ENCODE data around the gene TFAP2A. TPM values are rescaled to one million over a fixed set of nuclear protein-coding genes. Genes with fewer than 3 reads are reported as not detected.

The TFAP2A gene
- total RNA-seq, 2 donors from 2014 or later: 0.27 to 0.99 TPM

DNA sequence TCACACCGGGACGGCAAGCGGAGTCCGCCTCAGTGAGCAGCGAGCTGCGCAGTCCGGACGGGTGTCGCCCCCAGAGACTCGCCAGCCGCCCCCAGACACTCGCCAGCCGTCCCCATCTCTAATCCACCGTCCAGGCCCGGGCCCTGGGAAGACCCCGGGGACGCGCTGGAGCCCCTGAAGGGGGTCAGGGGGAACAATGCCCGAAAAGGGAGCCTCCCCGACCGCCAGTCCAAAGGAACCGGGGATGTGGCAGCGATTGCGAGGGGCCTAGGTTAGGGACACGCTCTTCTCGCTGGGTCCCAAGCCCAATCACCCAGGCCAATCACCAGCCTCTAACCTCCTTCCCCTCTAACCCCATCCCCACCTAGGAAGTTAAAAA lies 33.1 kb downstream of the TFAP2A start:
- no peaks in the 10 kb centered on the region for H3K9me3 ChIP-seq
- H3K9ac ChIP-seq (ENCODE audit: low read depth in 2 of 2, low read length in 2 of 2): no peak overlapping the region
- no peak for DNase-seq
- TF ChIP-seq, protein P1, sequence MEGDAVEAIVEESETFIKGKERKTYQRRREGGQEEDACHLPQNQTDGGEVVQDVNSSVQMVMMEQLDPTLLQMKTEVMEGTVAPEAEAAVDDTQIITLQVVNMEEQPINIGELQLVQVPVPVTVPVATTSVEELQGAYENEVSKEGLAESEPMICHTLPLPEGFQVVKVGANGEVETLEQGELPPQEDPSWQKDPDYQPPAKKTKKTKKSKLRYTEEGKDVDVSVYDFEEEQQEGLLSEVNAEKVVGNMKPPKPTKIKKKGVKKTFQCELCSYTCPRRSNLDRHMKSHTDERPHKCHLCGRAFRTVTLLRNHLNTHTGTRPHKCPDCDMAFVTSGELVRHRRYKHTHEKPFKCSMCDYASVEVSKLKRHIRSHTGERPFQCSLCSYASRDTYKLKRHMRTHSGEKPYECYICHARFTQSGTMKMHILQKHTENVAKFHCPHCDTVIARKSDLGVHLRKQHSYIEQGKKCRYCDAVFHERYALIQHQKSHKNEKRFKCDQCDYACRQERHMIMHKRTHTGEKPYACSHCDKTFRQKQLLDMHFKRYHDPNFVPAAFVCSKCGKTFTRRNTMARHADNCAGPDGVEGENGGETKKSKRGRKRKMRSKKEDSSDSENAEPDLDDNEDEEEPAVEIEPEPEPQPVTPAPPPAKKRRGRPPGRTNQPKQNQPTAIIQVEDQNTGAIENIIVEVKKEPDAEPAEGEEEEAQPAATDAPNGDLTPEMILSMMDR (IDR thresholded peaks at IDR 0.05): no peak
- H3K4me1 ChIP-seq: no peaks in the 10 kb centered on the region
- intact Hi-C loops (cut with DNase I): no loop called here
- peaks cover 64% of the 10 kb centered on the region for H3K27me3 ChIP-seq
- no peaks in the 10 kb centered on the region for H3K36me3 ChIP-seq
- no peak overlapping the region for H3K27ac ChIP-seq
- H3K4me3 ChIP-seq: no peak overlapping the region

DNA sequence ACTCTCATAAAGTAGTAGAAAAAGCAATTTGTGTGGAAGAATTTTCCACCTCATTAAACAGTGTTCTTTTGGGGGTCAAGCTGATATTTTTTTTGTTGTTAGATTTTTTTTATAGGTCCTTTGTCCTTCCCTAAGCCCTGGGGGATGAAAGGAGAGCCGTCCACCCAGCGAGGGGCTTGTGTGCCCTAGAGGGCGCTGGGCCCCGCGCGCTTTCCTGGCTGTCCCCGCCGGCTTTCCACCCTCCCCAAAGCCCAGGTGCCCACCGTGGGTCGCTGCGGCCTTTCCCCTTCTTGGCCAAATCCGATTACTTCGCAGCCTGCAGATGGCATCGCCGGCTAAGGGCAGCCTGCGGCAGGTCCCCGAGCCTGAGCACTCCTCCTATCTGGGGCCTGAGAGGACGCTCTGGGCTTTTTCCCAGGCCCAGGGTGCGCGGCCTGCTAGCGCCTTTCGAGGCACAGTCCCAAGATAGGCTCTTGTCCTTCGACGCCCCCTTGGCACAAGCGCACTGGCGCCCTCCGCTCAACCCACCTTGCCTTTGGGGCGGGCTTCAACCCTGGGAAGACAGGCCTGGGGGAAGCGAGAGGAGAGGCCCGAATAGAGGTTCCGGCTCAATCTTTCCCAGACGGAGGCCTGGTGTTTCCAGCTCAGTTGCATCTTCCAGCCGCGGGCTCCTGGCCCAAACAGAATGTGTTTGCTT lies 33.6 kb downstream of the TFAP2A start:
- no peaks in the 10 kb centered on the region for H3K4me1 ChIP-seq
- H3K9ac ChIP-seq (ENCODE audit: low read depth in 2 of 2, low read length in 2 of 2): no peak overlapping the region
- intact Hi-C loops (cut with DNase I): no loop called here
- TF ChIP-seq, protein P1 (IDR thresholded peaks at IDR 0.05): no peak
- H3K9me3 ChIP-seq: no peaks in the 10 kb centered on the region
- no peak overlapping the region for H3K4me3 ChIP-seq
- peaks cover 59% of the 10 kb centered on the region for H3K27me3 ChIP-seq
- H3K36me3 ChIP-seq: no peaks in the 10 kb centered on the region
- no peak overlapping the region for H3K27ac ChIP-seq
- DNase-seq: no peak

DNA sequence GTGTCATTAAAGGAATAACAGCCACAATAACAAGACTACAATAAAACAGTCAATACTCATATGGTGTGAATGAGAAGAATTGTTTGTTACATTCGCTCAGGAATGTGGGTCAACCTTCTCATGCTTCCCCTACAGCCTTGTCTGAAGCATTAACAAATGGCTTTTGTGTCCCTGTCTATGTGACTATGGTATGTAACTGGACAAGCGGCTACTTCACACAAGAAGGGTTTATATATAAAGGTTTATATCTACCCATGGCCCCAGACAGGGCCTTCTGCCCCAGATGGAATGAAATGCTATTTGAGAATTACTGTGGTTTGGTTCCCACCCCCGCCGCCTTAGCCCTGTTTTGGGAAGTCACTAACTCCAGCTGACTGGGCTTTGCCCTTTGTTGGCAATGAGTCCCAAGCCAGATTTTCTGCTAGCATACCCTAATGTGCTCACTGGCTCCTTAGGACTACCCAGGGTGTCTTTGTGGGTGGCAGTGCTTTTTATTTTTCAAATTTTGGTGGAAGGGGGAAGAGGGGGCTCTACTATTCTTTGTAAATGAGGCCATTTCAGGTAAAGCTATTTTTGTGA lies 39.4 kb downstream of the TFAP2A start:
- H3K9me3 ChIP-seq: no peaks in the 10 kb centered on the region
- no peak overlapping the region for H3K9ac ChIP-seq (ENCODE audit: low read depth in 2 of 2, low read length in 2 of 2)
- DNase-seq: no peak
- no peaks in the 10 kb centered on the region for H3K36me3 ChIP-seq
- no peak overlapping the region for H3K27ac ChIP-seq
- no peak overlapping the region for H3K4me3 ChIP-seq
- intact Hi-C loops (cut with DNase I): no loop called here
- peaks cover 1% of the 10 kb centered on the region for H3K27me3 ChIP-seq
- TF ChIP-seq, protein P1 (IDR thresholded peaks at IDR 0.05): no peak
- H3K4me1 ChIP-seq: no peaks in the 10 kb centered on the region

DNA sequence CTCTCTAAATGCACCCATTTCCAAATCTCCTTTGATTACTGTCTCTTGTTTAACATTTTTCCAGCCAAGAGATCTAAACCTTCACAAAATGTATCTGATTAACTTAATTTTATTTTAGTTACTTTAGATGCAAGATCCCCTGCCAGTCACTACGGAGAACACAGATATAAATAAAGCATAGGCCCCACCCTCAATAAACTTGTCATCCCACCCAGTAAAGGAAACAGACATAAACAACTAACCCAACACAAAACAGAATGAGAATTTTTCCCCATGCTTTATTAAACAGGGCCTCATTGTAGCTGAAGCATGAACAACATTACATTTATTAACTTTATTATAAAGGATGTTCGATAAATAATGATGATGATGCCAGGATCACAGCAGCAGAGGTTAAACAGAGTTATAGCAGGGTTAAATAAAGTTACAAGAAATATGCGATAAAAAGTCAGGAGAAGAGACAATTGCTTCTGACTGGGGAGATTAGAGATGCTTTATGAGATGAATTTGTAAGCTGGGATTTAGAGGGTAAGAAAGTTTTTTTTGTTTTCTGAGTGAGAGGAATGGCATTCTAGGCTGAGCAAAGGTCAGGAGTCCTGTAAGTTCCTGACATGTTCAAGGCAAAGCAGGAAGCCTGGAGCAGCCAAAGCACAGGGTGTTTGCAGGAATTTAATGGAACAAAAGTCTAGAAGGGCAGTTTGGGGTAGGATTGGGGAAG lies 41.1 kb downstream of the TFAP2A start:
- Histone ChIP-seq H3K27ac (no peak overlapping the region), H3K27me3 (no peaks in the 10 kb centered on the region), H3K4me1 (no peaks in the 10 kb centered on the region), H3K36me3 (no peaks in the 10 kb centered on the region), H3K4me3 (no peak overlapping the region), H3K9me3 (no peaks in the 10 kb centered on the region), H3K9ac (ENCODE audit: low read depth in 2 of 2, low read length in 2 of 2) (no peak overlapping the region)
- intact Hi-C loops (cut with DNase I): no loop called here
- DNase-seq: no peak
- TF ChIP-seq, protein P1 (IDR thresholded peaks at IDR 0.05): no peak

DNA sequence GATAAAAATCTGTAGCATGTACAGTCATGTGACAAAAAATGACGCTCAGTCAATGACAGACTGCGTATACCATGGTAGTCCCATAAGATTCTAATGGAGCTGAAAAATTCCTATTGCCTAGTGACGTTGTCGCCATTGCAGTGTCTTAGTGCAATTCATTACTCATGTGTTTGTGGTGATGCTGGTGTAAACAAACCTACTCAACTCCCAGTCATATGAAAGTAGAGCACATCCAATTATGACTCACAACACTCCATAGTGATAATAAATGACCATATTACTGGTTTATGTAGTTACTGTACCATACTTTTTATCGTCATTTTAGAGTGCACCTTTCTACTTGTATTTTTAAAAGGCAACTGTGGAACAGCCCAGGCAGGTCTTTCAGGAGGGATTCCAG lies 45.0 kb downstream of the TFAP2A start:
- H3K36me3 ChIP-seq: no peaks in the 10 kb centered on the region
- no peaks in the 10 kb centered on the region for H3K4me1 ChIP-seq
- DNase-seq: no peak
- intact Hi-C loops (cut with DNase I): no loop called here
- H3K4me3 ChIP-seq: no peak overlapping the region
- no peak overlapping the region for H3K27ac ChIP-seq
- H3K9ac ChIP-seq (ENCODE audit: low read depth in 2 of 2, low read length in 2 of 2): no peak overlapping the region
- TF ChIP-seq, protein P1 (IDR thresholded peaks at IDR 0.05): no peak
- no peaks in the 10 kb centered on the region for H3K9me3 ChIP-seq
- H3K27me3 ChIP-seq: no peaks in the 10 kb centered on the region
